Endothelial cell of umbilical vein (primary cell): Measurements from ENCODE around the gene PCDHGA1. TPM values are rescaled to one million over a fixed set of nuclear protein-coding genes. Genes with fewer than 3 reads are reported as not detected.

Experiments used
- BruUV-seq: library from RNA; stranded (reverse); fragments of 400-500 nt; replicated peaks from 2 replicates; lab custom pipeline; 2021; lab: Mats Ljungman, UMichigan
- CTCF ChIA-PET: fragments of 300-600, 350-600 bp; sonication (Branson Sonifier 250); formaldehyde crosslinking; loops from one replicate; lab custom pipeline; 2021; ENCODE audit warnings: antibody characterized with exemption, inconsistent platforms; lab: Charles Lee
- POLR2A ChIA-PET: fragments of 300-600, 350-600 bp; sonication (Branson Sonifier 250); formaldehyde crosslinking; loops from one replicate; lab custom pipeline; 2021; ENCODE audit warnings: antibody characterized with exemption, inconsistent platforms; lab: Charles Lee
- DNase-seq: peaks from one replicate; pipeline ENCODE4 v3.0.0-alpha.2; 2011; ENCODE audit warnings: low read depth, low spot score
- FAIRE-seq: peaks from 2 replicates; lab custom pipeline; 2011; peaks lifted over from hg19 to GRCh38; lab: Jason Lieb, UNC
- H2AFZ ChIP-seq: 2 replicates; pipeline ENCODE4 v1.6.0; 2012; ENCODE audit warnings: low read depth, low read length, control low read depth, inconsistent platforms
- H3K27ac ChIP-seq: 2 replicates; pipeline ENCODE4 v1.5.1; 2011; ENCODE audit warnings: low read depth, mild to moderate bottlenecking, control low read depth, low read length, moderate library complexity; ENCODE audit not compliant: insufficient read depth
- H3K27me3 ChIP-seq, 2 experiments: 2 replicates each; pipeline versions ENCODE4 v1.6.0 to v1.6.1; 2011; ENCODE audit warnings: low read length in 2 of 2, mixed read lengths in 1 of 2; ENCODE audit not compliant: control insufficient read depth in 2 of 2, insufficient read depth in 2 of 2
- H3K36me3 ChIP-seq, 2 experiments: 2 replicates in 1 of 2; 3 replicates in 1 of 2; pipeline ENCODE4 v1.5.1; 2011; ENCODE audit warnings: low read length in 2 of 2, mild to moderate bottlenecking in 1 of 2, moderate library complexity in 1 of 2; ENCODE audit not compliant: control insufficient read depth in 2 of 2, insufficient read depth in 2 of 2; ENCODE audit errors: extremely low read depth in 1 of 2
- H3K4me1 ChIP-seq: 3 replicates; pipeline ENCODE4 v1.5.1; 2011; ENCODE audit warnings: mild to moderate bottlenecking, low read length; ENCODE audit not compliant: control insufficient read depth, insufficient read depth; ENCODE audit errors: extremely low read depth
- H3K4me2 ChIP-seq: 2 replicates; pipeline ENCODE4 v1.6.1; 2011; ENCODE audit warnings: low read length, control low read depth, mixed read lengths; ENCODE audit not compliant: insufficient read depth
- H3K4me3 ChIP-seq, 3 experiments: fragments of 200-600 bp in 1 of 3; sonication (generic), shearing (Covaris generic) in 1 of 3; replicated peaks in 1 of 3; 2 replicates each; pipeline ENCODE4 v1.5.1; 2011 to 2016; ENCODE audit warnings: control low read depth in 3 of 3, low read length in 3 of 3, mild to moderate bottlenecking in 2 of 3, inconsistent platforms in 1 of 3, low read depth in 1 of 3, moderate library complexity in 1 of 3; ENCODE audit not compliant: insufficient read depth in 1 of 3
- H3K79me2 ChIP-seq: 2 replicates; pipeline ENCODE4 v1.6.0; 2012; ENCODE audit warnings: low read length, inconsistent platforms; ENCODE audit not compliant: control insufficient read depth, insufficient read depth
- H3K9ac ChIP-seq: replicated peaks from 2 replicates; pipeline ENCODE3; 2011; ENCODE audit warnings: low read length, control low read depth; ENCODE audit not compliant: insufficient read depth; ENCODE audit errors: extremely low read depth
- H3K9me1 ChIP-seq: replicated peaks from 3 replicates; pipeline ENCODE4 v1.6.0; 2011; ENCODE audit warnings: mild to moderate bottlenecking, low read length; ENCODE audit not compliant: control insufficient read depth, insufficient read depth; ENCODE audit errors: extremely low read depth
- H3K9me3 ChIP-seq: replicated peaks from 2 replicates; pipeline ENCODE4 v1.5.1; 2012; ENCODE audit warnings: low read length, inconsistent platforms; ENCODE audit not compliant: control insufficient read depth, insufficient read depth
- H4K20me1 ChIP-seq: replicated peaks from 2 replicates; pipeline ENCODE3; 2011; ENCODE audit warnings: mild to moderate bottlenecking, low read length; ENCODE audit not compliant: control insufficient read depth, insufficient read depth; ENCODE audit errors: extremely low read depth
- CTCF ChIP-seq, 2 donors: IDR thresholded peaks; 1 replicate in 1 of 2; 2 replicates in 1 of 2; pipeline ENCODE4 v1.5.1; 2011; ENCODE audit warnings: low read length in 2 of 2, mild to moderate bottlenecking in 2 of 2, moderate library complexity in 2 of 2, control low read depth in 1 of 2, inconsistent platforms in 1 of 2, low read depth in 1 of 2; ENCODE audit not compliant: insufficient read depth in 1 of 2; ENCODE audit errors: extremely low read depth in 1 of 2
- EZH2 ChIP-seq: IDR thresholded peaks from 2 replicates; pipeline ENCODE4 v1.6.1; 2012; ENCODE audit warnings: borderline replicate concordance, low read depth, mild to moderate bottlenecking, moderate library complexity, low read length, inconsistent platforms; ENCODE audit not compliant: severe bottlenecking
- FOS ChIP-seq: IDR thresholded peaks from 2 replicates; pipeline ENCODE4 v1.6.1; 2011; ENCODE audit warnings: mild to moderate bottlenecking, low read length, moderate library complexity, borderline replicate concordance; ENCODE audit not compliant: insufficient read depth
- GATA2 ChIP-seq: IDR thresholded peaks from 2 replicates; pipeline ENCODE4 v1.7.0; 2011; ENCODE audit warnings: low read depth, mild to moderate bottlenecking, moderate library complexity, mixed read lengths, low read length; ENCODE audit not compliant: insufficient read length, insufficient read depth
- JUN ChIP-seq: IDR thresholded peaks from 2 replicates; pipeline ENCODE4 v1.6.1; 2011; ENCODE audit warnings: borderline replicate concordance, low read depth; ENCODE audit not compliant: insufficient read length, insufficient read depth
- MAX ChIP-seq: IDR thresholded peaks from 2 replicates; pipeline ENCODE4 v1.6.1; 2011; ENCODE audit not compliant: insufficient read depth, insufficient read length
- MYC ChIP-seq: IDR thresholded peaks from one replicate; pipeline ENCODE4 v1.6.1; 2011; ENCODE audit warnings: mild to moderate bottlenecking, low read depth, low read length
- POLR2A ChIP-seq: IDR thresholded peaks from 2 replicates; pipeline ENCODE4 v1.6.1; 2012; ENCODE audit warnings: low read depth, mild to moderate bottlenecking, control low read depth, low read length
- POLR2AphosphoS5 ChIP-seq: IDR thresholded peaks from 2 replicates; pipeline ENCODE4 v1.6.1; 2012; ENCODE audit warnings: low read depth, mild to moderate bottlenecking, control low read depth, low read length, moderate library complexity; ENCODE audit not compliant: insufficient read depth
- dilution Hi-C: fragments of 300-500 bp; cut with MboI; formaldehyde crosslinking; loops from one replicate; pipeline ENCODE4 v1.15.0; 2019; ENCODE audit warnings: low sequenced_read_pairs; ENCODE audit not compliant: extremely low pct_ligation_motif_present
- intact Hi-C: fragments of 100-400 bp; cut with micrococcal nuclease; formaldehyde crosslinking; loops from one replicate; pipeline ENCODE4 v1.10.0; 2022
- polyA plus RNA-seq, 4 experiments: library from polyadenylated mRNA; depleted of rRNA in 3 of 4; stranded (reverse) in 3 of 4; unstranded in 1 of 4; fragments of >200 nt; gene quantifications; 2 replicates each; pipeline versions ENCODE4 v1.2.1 to v1.2.3, GENCODE V29; 2011 to 2012; ENCODE audit warnings: missing spikeins in 1 of 4
- total RNA-seq: library from RNA; stranded (reverse); gene quantifications from 2 replicates; pipeline ENCODE4 v1.2.3, GENCODE V29; 2021

PCDHGA1 gene
- total and polyA plus RNA-seq, 2 donors (not counting 3 experiments of a cell fraction or from before 2014, with no cell fraction given): 0.22 to 0.44 TPM

GRCh38 chr5:141496038-141496437 is 165.7 kb downstream of the PCDHGA1 start:
- Histone ChIP-seq H2AFZ (no peak overlapping the region), H3K27me3 (peaks cover 10 to 23% of the 10 kb centered on the region in 2 experiments), H3K4me2 (no peak overlapping the region), H3K9me1 (no peaks in the 10 kb centered on the region), H3K9me3 (no peaks in the 10 kb centered on the region), H4K20me1 (no peaks in the 10 kb centered on the region), H3K9ac (no peak overlapping the region), H3K4me3 (no peak overlapping the region), H3K36me3 (no peaks in the 10 kb centered on the region), H3K4me1 (no peaks in the 10 kb centered on the region), H3K79me2 (no peaks in the 10 kb centered on the region), H3K27ac (no peak overlapping the region)
- ChIA-PET CTCF (interaction anchor here (0.6 to 1.8 kb wide), 4 partner anchors 10 to 65 kb away, joined by 3 to 7 read pairs (median 4); partner anchors contain the start of genes PCDHGA12 and PCDHGC3), POLR2A (no interaction called here)
- no TSS peak for BruUV-seq
- no peak for DNase-seq
- intact Hi-C loops (no loop called here), dilution Hi-C loops (no loop called here)
- no peak for FAIRE-seq
- TF ChIP-seq JUN: no peak
- no peak for TF ChIP-seq MYC
- no peak for TF ChIP-seq POLR2AphosphoS5
- TF ChIP-seq MAX: no peak
- TF ChIP-seq POLR2A: no peak
- no peak for TF ChIP-seq EZH2
- TF ChIP-seq GATA2: no peak
- no peak for TF ChIP-seq CTCF (IDR thresholded peaks at IDR 0.05; ENCODE audit: extremely low read depth in 1 of 2, insufficient read depth in 1 of 2, low read depth in 1 of 2, low read length in 2 of 2)
- no peak for TF ChIP-seq FOS
